OCI-LY1 (cell line): ENCODE data around the gene FAU.

ENCODE experiments used
- H2AFZ ChIP-seq: fragments of 200-600 bp; sonication (generic), shearing (Covaris generic); 2 replicates; pipeline ENCODE4 v1.6.0; 2014; ENCODE audit warnings: antibody characterized with exemption, mild to moderate bottlenecking, low read length
- H3F3A ChIP-seq: fragments of 200-600 bp; sonication (generic), shearing (Covaris generic); 2 replicates; pipeline ENCODE4 v1.6.0; 2014; ENCODE audit warnings: mild to moderate bottlenecking, antibody characterized with exemption, low read length, moderate library complexity; ENCODE audit not compliant: insufficient read depth
- H3K27ac ChIP-seq: fragments of 200-600 bp; sonication (generic); 2 replicates; pipeline ENCODE4 v1.5.1; 2014; ENCODE audit warnings: low read length, mixed run types, mild to moderate bottlenecking, low read depth; ENCODE audit not compliant: poor library complexity, severe bottlenecking
- H3K27me3 ChIP-seq: fragments of 200-600 bp; sonication (generic); 2 replicates; pipeline ENCODE4 v1.6.0; 2014; ENCODE audit warnings: antibody characterized with exemption, mild to moderate bottlenecking, low read length, moderate library complexity; ENCODE audit not compliant: insufficient read depth
- H3K36me3 ChIP-seq: fragments of 200-600 bp; sonication (generic); 2 replicates; pipeline ENCODE4 v1.6.1; 2014; ENCODE audit warnings: mild to moderate bottlenecking, antibody characterized with exemption, low read length, moderate library complexity, mixed read lengths; ENCODE audit not compliant: insufficient read depth
- H3K4me1 ChIP-seq: fragments of 200-600 bp; sonication (generic); 2 replicates; pipeline ENCODE4 v1.5.1; 2014; ENCODE audit warnings: mild to moderate bottlenecking, low read length, moderate library complexity; ENCODE audit not compliant: insufficient read depth, severe bottlenecking
- H3K4me2 ChIP-seq: fragments of 200-600 bp; sonication (generic), shearing (Covaris generic); 2 replicates; pipeline ENCODE4 v1.6.1; 2014; ENCODE audit warnings: low read length
- H3K4me3 ChIP-seq: fragments of 200-600 bp; sonication (generic); 2 replicates; pipeline ENCODE4 v1.5.1; 2014; ENCODE audit warnings: low read length, low read depth, mild to moderate bottlenecking, mixed read lengths; ENCODE audit not compliant: poor library complexity, severe bottlenecking
- H3K79me2 ChIP-seq: fragments of 200-600 bp; shearing (Covaris generic); 2 replicates; pipeline ENCODE4 v1.6.1; 2016; ENCODE audit warnings: mixed run types, low read length, mixed read lengths; ENCODE audit not compliant: insufficient read depth
- H3K9ac ChIP-seq: fragments of 200-600 bp; sonication (generic), shearing (Covaris generic); 2 replicates; pipeline ENCODE4 v1.6.1; 2014; ENCODE audit warnings: mild to moderate bottlenecking, low read length, mixed read lengths
- H3K9me2 ChIP-seq: fragments of 200-600 bp; sonication (generic), shearing (Covaris generic); 2 replicates; pipeline ENCODE4 v1.6.1; 2014; ENCODE audit warnings: low read depth, mild to moderate bottlenecking, low read length, mixed read lengths
- H3K9me3 ChIP-seq: fragments of 200-600 bp; shearing (Covaris generic); 2 replicates; pipeline ENCODE4 v1.6.1; 2014; ENCODE audit warnings: low read length, mixed read lengths
- H4K20me1 ChIP-seq: fragments of 200-600 bp; sonication (generic), shearing (Covaris generic); 2 replicates; pipeline ENCODE4 v1.6.0; 2016; ENCODE audit warnings: mild to moderate bottlenecking, low read length; ENCODE audit not compliant: insufficient read depth
- CTCF ChIP-seq: fragments of 200-600 bp; sonication (generic), shearing (Covaris generic); IDR thresholded peaks from 2 replicates; pipeline ENCODE4 v1.5.1; 2017; ENCODE audit warnings: mild to moderate bottlenecking, antibody characterized with exemption, low read length, moderate library complexity, mixed read lengths
- EZH2 ChIP-seq: fragments of 200-600 bp; sonication (generic), shearing (Covaris generic); IDR thresholded peaks from 2 replicates; pipeline ENCODE4 v1.8.0; 2017; ENCODE audit warnings: borderline replicate concordance, mixed run types, mild to moderate bottlenecking, antibody characterized with exemption, low read length, moderate library complexity, mixed read lengths

The FAU gene

GRCh38 chr11:65163684-65164083 lies 41.8 kb upstream of the FAU start:
- Histone ChIP-seq H2AFZ (no peak overlapping the region), H4K20me1 (no peaks in the 10 kb centered on the region), H3K4me1 (peaks cover 18% of the 10 kb centered on the region)

GRCh38 chr11:65160643-65161042 lies 38.7 kb upstream of the FAU start:
- Histone ChIP-seq H3K79me2 (no peaks in the 10 kb centered on the region), H4K20me1 (no peaks in the 10 kb centered on the region), H3K4me2 (no peak overlapping the region), H3K27ac (no peak overlapping the region), H2AFZ (no peak overlapping the region), H3F3A (no peaks in the 10 kb centered on the region), H3K4me3 (no peak overlapping the region), H3K27me3 (no peaks in the 10 kb centered on the region), H3K9me3 (no peaks in the 10 kb centered on the region), H3K4me1 (peaks cover 8% of the 10 kb centered on the region), H3K9me2 (no peaks in the 10 kb centered on the region), H3K36me3 (no peaks in the 10 kb centered on the region), H3K9ac (no peak overlapping the region)
- TF ChIP-seq EZH2 (no peak), CTCF (no peak)

More at GRCh38 chr11:65163684-65164083, 41.8 kb upstream of the FAU start:
- Histone ChIP-seq H3K4me3 (no peak overlapping the region), H3K36me3 (no peaks in the 10 kb centered on the region), H3K4me2 (no peak overlapping the region), H3K27me3 (no peaks in the 10 kb centered on the region), H3K79me2 (no peaks in the 10 kb centered on the region), H3F3A (no peaks in the 10 kb centered on the region), H3K27ac (no peak overlapping the region), H3K9me2 (no peaks in the 10 kb centered on the region), H3K9me3 (no peaks in the 10 kb centered on the region), H3K9ac (no peak overlapping the region)
- TF ChIP-seq CTCF (no peak), EZH2 (no peak)

- Histone ChIP-seq H3K36me3 (no peaks in the 10 kb centered on the region), H3K4me1 (peaks cover 8% of the 10 kb centered on the region), H3K27me3 (no peaks in the 10 kb centered on the region), H3F3A (no peaks in the 10 kb centered on the region), H3K9ac (no peak overlapping the region), H3K27ac (no peak overlapping the region), H3K9me3 (no peaks in the 10 kb centered on the region), H3K4me3 (no peak overlapping the region), H3K4me2 (no peak overlapping the region), H2AFZ (no peak overlapping the region), H3K9me2 (no peaks in the 10 kb centered on the region), H4K20me1 (no peaks in the 10 kb centered on the region), H3K79me2 (no peaks in the 10 kb centered on the region)
- TF ChIP-seq CTCF = no peak
- no peak for TF ChIP-seq EZH2
Measured at GRCh38 chr11:65159012-65159411, 37.1 kb upstream of the FAU start.
